NCI-H524 treated with DMSO at 0.1 percent for 48 hours (cell line): ENCODE data around the gene ZNF687.

Experiments
- DNase-seq: peaks from one replicate; lab custom pipeline; 2025; lab: John Stamatoyannopoulos, UW

ZNF687 gene

DNA sequence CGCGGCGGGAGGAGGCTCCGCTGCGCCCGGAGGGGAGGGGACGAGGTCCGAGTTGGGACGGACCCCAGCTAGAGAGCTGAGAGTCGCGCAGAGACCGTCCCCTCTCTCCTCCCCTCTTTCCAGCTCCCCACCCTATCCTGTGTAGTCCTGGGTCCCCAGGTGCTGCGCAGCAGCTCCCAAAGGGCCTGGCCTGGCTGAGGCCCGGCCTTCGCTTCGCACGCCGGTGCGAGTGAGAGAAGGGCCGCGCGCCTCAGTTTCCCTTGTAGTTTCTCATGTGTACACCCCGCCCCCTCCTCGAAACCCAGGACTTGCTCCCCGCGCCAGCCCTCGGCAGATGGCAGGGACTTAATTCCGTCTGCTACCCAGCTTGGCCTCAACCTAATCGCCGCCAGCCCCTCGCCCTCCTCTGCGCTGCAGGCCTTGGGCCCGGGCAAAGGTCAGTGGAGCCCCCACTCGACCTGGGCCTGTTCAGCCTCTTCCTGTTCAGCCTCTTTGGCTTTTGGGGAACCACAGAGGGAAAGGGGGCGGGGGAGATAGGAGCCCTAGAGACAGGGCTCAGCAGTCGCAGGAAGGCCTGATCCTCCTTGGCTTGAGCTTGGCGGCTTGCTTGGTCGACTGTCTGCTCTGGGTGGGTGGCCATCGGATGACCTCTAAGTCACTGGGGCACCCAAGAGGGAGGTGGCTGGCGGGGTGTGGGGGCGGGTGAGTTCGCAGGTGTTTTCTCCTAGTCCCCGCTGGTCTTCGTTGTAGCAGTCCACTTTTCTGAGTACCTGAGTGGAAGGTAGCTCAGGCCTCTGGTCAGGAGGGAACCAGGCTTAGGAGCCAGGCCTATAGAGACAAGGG, 1.0 kb downstream of the ZNF687 start:
- no peak for DNase-seq

DNA sequence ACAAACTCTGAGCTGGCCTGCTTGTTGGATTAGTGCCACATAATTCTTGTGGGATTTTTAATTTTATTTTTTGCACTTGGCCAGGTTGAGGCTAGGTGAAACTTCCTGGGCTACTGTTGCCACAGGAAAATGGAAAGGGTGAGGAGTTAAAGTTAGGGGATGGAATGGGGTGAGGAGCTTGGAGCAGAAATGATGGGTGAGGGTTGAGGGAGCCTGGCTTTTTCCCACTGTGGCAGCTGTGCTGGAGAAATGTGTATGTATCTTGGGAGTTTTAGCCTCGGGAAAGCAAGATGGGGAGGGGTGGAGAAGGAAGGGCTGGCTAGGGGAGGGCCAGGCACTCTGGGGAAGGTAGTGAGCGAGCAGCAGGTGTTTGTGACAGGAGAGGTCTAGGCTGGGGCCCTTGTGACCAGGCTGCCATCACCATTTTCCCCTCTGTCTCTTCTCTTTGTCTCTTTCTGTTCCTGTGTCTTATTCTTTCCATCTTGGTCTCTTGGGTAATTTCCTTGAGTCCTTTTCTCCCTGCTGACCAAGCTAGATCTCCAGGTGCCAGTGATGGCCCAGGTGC, 2.0 kb downstream of the ZNF687 start:
- no peak for DNase-seq

GRCh38 chr1:151286619-151287340, 4.7 kb downstream of the ZNF687 start:
- no peak for DNase-seq

DNA sequence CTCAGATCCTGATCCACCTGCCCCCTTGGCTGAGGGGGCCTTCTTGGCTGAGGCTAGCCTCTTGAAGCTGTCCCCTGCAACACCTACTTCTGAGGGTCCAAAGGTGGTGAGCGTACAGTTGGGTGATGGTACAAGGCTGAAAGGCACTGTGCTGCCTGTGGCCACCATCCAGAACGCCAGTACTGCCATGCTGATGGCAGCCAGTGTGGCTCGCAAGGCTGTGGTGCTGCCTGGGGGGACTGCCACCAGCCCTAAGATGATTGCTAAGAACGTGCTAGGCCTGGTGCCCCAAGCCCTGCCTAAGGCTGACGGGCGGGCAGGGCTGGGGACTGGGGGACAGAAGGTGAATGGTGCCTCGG, 5.2 kb downstream of the ZNF687 start:
- DNase-seq, result no peak

GRCh38 chr1:151287767-151288500, 5.8 kb downstream of the ZNF687 start:
- no peak for DNase-seq

DNA sequence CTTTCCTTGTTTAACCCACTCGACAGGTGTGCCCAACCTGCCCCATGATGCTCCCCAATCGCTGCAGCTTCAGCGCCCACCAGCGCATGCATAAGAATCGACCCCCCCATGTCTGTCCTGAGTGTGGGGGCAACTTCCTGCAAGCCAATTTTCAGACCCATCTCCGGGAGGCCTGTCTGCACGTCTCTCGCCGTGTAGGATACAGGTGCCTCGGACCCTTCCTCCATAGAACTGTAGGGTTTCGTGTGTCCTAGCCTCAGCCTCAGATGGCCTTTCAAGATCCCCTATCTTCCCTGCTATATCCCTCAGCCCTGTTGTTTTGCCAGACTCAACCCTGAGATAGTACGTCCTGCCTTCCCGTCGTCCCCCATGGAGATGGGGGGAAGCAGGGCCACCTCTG, 6.4 kb downstream of the ZNF687 start:
- no peak for DNase-seq

GRCh38 chr1:151289080-151289935, 7.2 kb downstream of the ZNF687 start:
- no peak for DNase-seq

GRCh38 chr1:151289991-151290708, 8.1 kb downstream of the ZNF687 start:
- no peak for DNase-seq

DNA sequence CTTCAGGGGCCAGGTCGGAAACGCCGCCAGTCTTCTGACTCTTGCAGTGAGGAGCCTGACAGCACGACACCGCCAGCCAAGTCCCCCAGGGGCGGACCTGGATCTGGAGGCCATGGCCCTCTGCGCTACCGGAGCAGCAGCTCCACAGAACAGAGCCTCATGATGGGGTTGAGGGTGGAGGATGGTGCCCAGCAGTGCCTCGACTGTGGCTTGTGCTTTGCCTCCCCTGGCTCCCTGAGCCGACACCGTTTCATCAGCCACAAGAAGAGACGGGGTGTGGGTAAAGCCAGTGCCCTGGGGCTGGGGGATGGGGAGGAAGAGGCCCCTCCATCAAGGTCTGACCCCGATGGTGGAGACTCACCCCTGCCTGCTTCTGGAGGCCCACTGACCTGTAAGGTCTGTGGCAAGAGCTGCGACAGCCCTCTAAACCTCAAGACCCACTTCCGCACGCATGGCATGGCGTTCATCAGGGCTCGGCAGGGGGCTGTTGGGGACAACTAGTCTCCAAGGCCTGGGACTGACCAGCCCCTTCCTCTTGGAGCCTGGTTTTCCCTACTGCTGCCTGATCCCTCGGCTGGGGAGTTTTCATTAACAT, 8.7 kb downstream of the ZNF687 start:
- DNase-seq, result no peak

GRCh38 chr1:151292207-151293030, 10.3 kb downstream of the ZNF687 start:
- DNase-seq, result no peak

GRCh38 chr1:151293093-151293492, 11.0 kb downstream of the ZNF687 start:
- no peak for DNase-seq

GRCh38 chr1:151294742-151295462, 12.8 kb downstream of the ZNF687 start:
- DNase-seq, result no peak

DNA sequence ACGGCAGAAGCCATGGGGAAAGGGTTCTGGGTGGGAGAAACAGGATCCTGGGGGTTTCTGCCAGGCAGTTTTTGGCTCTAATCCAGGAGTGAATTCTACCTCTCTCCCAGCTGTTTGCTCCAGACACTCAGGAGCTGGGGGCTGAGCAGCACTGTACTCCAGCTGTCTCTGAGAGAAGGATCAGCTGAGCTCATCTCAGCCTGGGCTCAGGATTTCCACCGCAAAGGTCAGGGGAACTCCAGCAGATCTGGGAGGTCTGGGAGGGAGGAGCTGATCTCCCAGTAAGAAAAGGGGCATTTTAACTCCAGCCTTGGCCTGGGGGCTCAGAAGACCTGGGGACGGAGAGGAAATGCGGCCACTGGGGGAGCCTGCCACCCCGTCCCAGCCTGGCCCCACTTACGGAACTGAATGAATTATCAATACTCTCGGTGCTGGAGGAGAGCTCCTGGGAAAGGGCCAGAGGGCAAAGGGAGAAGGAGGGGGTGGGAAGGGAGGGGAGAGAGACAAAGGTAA, 27.8 kb downstream of the ZNF687 start:
- no peak for DNase-seq

GRCh38 chr1:151311011-151311410, 28.9 kb downstream of the ZNF687 start:
- no peak for DNase-seq

- DNase-seq, result no peak
Measured at GRCh38 chr1:151311589-151312331, 29.7 kb downstream of the ZNF687 start.

- no peak for DNase-seq
Measured at GRCh38 chr1:151312411-151312810, 30.3 kb downstream of the ZNF687 start.

- no peak for DNase-seq
Measured at GRCh38 chr1:151312826-151313225, 30.7 kb downstream of the ZNF687 start.

DNA sequence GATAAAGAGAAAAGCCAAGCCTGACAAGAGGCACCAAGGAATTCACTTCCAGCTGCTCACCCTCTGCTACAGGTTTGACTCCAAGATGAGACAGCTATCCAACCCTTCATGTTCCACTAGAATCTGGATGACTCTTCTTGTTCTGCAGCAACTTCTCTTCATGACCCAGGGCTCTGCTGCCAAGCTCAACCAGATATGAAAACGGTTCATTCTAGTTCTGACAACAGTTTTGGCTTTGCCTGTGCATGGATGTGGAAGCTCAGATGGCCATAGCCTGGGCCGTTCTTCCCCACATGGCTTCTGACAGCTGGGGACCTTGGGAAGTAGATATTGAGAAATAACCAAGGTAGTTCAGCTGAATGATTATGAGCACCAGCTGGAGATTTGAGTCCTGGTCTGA, 31.4 kb downstream of the ZNF687 start:
- DNase-seq, result no peak
